HS-5 (cell line): ENCODE data around the gene EXTL1.

Source experiments
- DNase-seq: peaks from one replicate; pipeline ENCODE4 v3.0.0-alpha.2; 2012; ENCODE audit warnings: low read depth

The EXTL1 gene

DNA sequence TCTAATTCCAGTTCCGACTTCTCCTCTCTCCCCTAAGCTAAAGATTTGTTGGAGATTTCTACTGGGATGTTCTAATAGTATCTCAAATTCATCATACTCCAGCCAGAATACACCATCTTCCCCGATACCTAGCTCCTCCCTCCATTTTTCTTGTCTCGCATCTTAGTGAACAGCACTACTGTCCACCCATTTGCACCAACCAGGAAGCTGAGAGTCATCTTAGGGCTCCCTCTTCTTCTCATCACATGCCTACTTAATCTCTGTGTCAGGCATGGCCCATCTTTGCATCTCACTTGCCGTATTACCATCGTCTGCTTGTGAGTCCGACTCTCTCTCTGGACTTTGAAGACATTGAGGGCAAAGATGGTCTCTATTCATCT is 49.4 kb downstream of the EXTL1 start:
- no peak for DNase-seq

GRCh38 chr1:26072305-26072704 is 50.7 kb downstream of the EXTL1 start:
- DNase-seq: no peak

DNA sequence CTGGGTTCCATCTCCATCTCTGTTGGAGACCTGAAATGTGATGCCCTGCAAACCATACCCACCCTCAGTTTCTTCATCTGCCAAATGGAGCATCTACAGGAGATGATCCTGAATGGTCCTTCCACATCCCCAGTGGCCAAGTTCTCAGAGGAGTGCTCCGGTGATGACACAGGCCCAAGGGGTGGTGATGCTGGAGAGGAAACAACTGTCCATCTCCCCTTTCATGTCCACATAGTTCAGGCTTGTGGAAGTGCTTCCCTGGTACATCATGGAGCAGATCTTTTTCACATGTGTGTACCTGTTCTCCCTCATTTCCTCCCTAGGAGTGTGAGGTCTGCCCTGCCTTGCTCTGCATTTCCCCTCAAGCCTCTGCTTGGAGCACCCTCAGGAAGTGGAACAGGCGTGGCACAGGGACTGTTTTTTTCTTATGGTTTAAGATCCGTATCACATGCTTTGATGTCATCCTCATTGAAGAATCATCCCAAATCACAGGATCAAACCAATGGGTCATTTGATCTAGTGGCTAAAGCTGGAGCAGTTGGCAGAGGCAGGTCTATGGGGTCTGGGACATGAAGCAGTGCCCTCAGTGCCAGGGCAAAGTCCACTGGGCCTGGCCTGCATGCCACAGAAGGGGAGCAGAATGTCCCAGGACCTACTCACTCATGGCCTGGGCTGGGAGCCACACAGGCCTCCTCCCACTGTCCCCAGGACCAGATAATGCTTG is 54.0 kb downstream of the EXTL1 start:
- no peak for DNase-seq

DNA sequence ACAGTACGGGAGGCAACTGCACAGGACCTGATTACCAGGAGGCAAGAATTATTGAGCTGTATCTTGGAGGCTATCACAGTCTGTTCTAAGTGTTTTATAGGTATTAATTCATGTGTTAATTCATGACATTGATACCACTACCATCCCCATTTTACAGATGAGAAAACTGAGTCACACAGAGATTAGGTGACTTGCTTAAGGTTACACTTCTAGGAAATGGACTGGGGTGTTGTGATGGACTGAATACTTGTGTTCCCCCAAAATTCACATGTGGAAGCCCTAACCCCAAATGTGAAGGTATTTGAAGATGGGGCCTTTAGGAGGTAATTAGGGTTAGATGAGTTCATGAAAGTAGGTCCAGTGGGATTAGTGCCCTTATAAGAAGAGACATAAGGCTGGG is 55.9 kb downstream of the EXTL1 start:
- no peak for DNase-seq

GRCh38 chr1:26078286-26079177 is 57.0 kb downstream of the EXTL1 start:
- DNase-seq: no peak

DNA sequence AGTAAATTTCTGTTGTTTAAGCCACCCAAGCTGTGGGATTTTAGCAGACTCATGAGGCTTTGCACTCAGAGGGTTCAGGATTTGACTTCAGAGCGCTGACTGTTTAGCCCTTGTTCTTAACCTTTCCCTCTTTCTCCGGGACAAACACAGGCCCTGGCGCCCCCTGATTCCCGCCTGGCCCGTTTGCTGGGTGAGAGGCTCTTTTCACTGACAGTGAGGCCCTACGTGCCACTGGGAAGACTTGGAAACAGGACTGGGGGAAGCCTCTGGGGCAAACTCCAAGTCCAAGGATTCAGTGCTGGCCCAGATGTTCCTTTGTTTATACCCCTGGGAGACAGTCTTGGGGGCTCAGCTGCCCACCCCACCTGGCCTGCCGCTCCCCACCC is 57.6 kb downstream of the EXTL1 start:
- DNase-seq: no peak

GRCh38 chr1:26079960-26080814 is 58.6 kb downstream of the EXTL1 start:
- no peak for DNase-seq

DNA sequence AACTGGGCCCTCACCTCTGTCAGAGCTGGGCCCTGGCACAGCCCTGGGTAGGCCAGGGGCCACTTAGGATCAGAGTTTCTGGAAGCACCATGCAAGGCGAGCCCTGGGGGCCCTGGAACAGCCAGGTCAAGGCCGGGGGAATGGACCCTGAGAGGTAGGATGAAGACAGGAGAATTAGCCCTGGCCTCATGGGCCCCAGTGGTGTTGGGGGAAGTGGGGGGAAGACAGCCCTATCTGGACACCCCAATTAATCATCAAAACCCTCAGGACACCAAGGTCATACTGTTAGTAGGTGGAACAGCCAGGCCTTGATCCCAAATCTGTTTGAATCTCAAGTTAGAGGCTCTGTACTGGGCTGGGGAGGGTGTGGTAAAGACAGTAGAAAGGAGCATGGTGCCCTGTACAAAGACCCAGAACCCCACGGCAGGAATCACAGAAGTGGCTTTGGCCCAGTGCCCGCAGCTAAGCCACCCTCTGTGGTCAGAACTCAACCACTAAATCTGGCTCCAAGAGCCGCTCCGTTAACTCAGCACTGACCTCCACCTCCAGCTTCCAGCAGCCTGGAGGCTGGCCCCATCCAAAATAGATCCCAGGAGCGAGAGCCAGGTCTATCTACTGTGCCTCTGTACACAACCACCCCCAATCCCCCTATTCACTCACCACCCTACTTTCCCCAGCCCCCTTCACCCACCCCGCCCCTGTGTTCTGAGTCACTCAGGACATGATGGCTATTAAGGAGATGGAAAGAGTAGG is 59.9 kb downstream of the EXTL1 start:
- no peak for DNase-seq

DNA sequence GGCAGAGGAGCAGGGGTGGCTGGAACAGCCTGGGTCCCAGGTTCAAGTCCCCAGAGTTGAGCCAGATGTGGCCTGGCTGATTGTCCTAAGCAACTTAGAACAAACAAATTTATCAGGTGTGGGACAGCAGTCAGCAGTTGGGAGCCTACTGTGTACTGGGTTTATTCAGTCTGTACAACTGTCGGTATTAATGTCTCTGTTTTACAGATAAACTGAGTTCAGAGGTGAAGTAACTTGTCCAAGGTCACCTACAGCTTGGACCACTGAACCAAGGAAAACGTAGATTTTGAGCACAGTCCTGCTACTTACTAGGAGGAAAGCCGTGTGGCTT is 60.4 kb downstream of the EXTL1 start:
- DNase-seq: no peak

GRCh38 chr1:26083208-26083607 is 61.6 kb downstream of the EXTL1 start:
- DNase-seq: no peak

GRCh38 chr1:26084091-26084561 is 62.6 kb downstream of the EXTL1 start:
- no peak for DNase-seq

- no peak for DNase-seq
These were observed 63.3 kb downstream of the EXTL1 start for GRCh38 chr1:26084844-26085243.
